BLaER1 (cell line): ENCODE data around the gene PAX8.
A peak's percentile ranks its signal among the peaks of the same experiment; 100 is the strongest.
"Not testable (repeated sequence)": the region's sequence is repeated elsewhere in the genome, so short reads cannot be mapped to it uniquely, and the experiment has no call there.

Source experiments
- H3K27ac ChIP-seq: shearing (Covaris generic); formaldehyde crosslinking; 2 replicates; pipeline ENCODE4 v1.8.1; 2022
- H3K27me3 ChIP-seq: shearing (Covaris generic); formaldehyde crosslinking; 2 replicates; pipeline ENCODE4 v1.8.1; 2022
- H3K36me3 ChIP-seq: shearing (Covaris generic); formaldehyde crosslinking; 2 replicates; pipeline ENCODE4 v1.8.1; 2022
- H3K4me1 ChIP-seq: shearing (Covaris generic); formaldehyde crosslinking; 2 replicates; pipeline ENCODE4 v1.8.1; 2022
- H3K4me2 ChIP-seq: shearing (Covaris generic); formaldehyde crosslinking; 2 replicates; pipeline ENCODE4 v1.8.1; 2022
- H3K4me3 ChIP-seq: shearing (Covaris generic); formaldehyde crosslinking; 2 replicates; pipeline ENCODE4 v1.8.1; 2022
- H3K9ac ChIP-seq: shearing (Covaris generic); formaldehyde crosslinking; 2 replicates; pipeline ENCODE4 v1.8.1; 2022
- H3K9me3 ChIP-seq: shearing (Covaris generic); formaldehyde crosslinking; 2 replicates; pipeline ENCODE4 v1.8.1; 2022
- H4K20me1 ChIP-seq: shearing (Covaris generic); formaldehyde crosslinking; 2 replicates; pipeline ENCODE4 v1.8.1; 2022
- Cebpa-rat ChIP-seq: shearing (Covaris generic); IDR thresholded peaks from 2 replicates; pipeline ENCODE4 v1.8.1; 2022

The PAX8 gene

GRCh38 chr2:113238871-113239839 is 39.6 kb downstream of the PAX8 start:
- no peak overlapping the region for H3K27ac ChIP-seq
- H3K4me2 ChIP-seq: no peak overlapping the region
- no peak overlapping the region for H3K4me3 ChIP-seq
- peaks cover 36% of the 10 kb centered on the region; the same call in 1 of the 2 replicates for H4K20me1 ChIP-seq
- H3K9ac ChIP-seq: no peak overlapping the region
- no peak for TF ChIP-seq Cebpa-rat
- peaks cover 52% of the 10 kb centered on the region for H3K36me3 ChIP-seq
- H3K4me1 ChIP-seq: peaks cover 21% of the 10 kb centered on the region
- H3K27me3 ChIP-seq: no peaks in the 10 kb centered on the region
- peaks cover 15% of the 10 kb centered on the region; the same call in 1 of the 2 replicates for H3K9me3 ChIP-seq

- peaks cover 28% of the 10 kb centered on the region; the same call in 1 of the 2 replicates for H4K20me1 ChIP-seq
- H3K36me3 ChIP-seq: peaks cover 52% of the 10 kb centered on the region
- peaks cover 15% of the 10 kb centered on the region; the same call in 1 of the 2 replicates for H3K9me3 ChIP-seq
- H3K4me1 ChIP-seq: peaks cover 21% of the 10 kb centered on the region
- no peak overlapping the region for H3K27ac ChIP-seq
- H3K4me2 ChIP-seq: no peak overlapping the region
- no peaks in the 10 kb centered on the region for H3K27me3 ChIP-seq
- no peak overlapping the region for H3K9ac ChIP-seq
- no peak for TF ChIP-seq Cebpa-rat
- H3K4me3 ChIP-seq: no peak overlapping the region
These were observed 41.0 kb downstream of the PAX8 start for GRCh38 chr2:113237604-113238160.

GRCh38 chr2:113236367-113237159 is 42.2 kb downstream of the PAX8 start:
- H3K4me2 ChIP-seq: peak overlapping the region; percentile 74
- H3K36me3 ChIP-seq: peaks cover 49% of the 10 kb centered on the region
- peaks cover 21% of the 10 kb centered on the region for H3K4me1 ChIP-seq
- peak overlapping the region; percentile 72 for H3K4me3 ChIP-seq
- peaks cover 15% of the 10 kb centered on the region; the same call in 1 of the 2 replicates for H3K9me3 ChIP-seq
- TF ChIP-seq Cebpa-rat: no peak
- peaks cover 17% of the 10 kb centered on the region; the same call in 1 of the 2 replicates for H4K20me1 ChIP-seq
- H3K27ac ChIP-seq: peak overlapping the region; percentile 87
- H3K27me3 ChIP-seq: no peaks in the 10 kb centered on the region
- H3K9ac ChIP-seq: peak overlapping the region; percentile 83; the same call in 1 of the 2 replicates

DNA sequence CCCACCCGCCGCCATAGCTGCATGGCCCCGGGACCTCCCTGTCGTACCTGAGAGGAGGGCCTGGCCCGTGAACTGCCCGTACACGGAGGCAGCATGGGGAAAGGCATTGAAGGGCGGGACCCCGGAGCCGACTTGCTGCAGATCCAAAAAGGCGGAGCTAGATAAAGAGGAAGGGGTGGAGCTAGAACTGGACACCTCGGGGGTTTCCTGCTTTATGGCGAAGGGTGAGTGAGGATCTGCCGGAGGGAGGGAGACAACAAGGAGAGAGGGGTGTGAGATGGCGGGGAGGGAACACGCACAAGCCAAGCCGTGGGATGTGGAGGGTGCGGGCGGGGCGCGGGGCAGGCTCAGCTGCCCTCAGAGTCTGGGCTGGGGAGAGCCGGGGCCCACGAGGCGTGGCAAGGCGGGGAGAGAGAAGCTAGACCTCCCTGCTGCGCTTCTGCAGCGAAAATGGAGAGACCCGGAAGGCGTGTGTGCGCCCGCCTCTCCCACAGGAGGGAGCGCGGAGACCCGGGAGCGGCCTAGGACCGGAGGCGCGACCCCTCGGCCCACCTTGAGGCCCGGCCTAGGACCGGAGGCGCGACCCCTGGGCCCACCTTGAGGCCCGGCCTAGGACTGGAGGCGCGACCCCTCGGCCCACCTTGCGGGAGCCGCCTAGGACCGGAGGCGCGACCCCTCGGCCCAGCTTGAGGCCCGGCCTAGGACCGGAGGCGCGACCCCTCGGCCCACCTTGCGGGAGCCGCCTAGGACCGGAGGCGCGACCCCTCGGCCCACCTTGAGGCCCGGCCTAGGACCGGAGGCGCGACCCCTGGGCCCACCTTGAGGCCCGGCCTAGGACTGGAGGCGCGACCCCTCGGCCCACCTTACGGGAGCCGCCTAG is 43.1 kb downstream of the PAX8 start:
- not testable (repeated sequence) for H3K27me3 ChIP-seq, H4K20me1 ChIP-seq
- Histone ChIP-seq H3K9ac (peak overlapping the region; percentile 83), H3K36me3 (peaks cover 39% of the 10 kb centered on the region), H3K27ac (peak overlapping the region; percentile 87), H3K4me2 (peak overlapping the region; percentile 74), H3K4me3 (peak overlapping the region; percentile 72), H3K9me3 (peaks cover 15% of the 10 kb centered on the region; the same call in 1 of the 2 replicates), H3K4me1 (peaks cover 25% of the 10 kb centered on the region)

- Histone ChIP-seq H3K27me3 (no peaks in the 10 kb centered on the region), H3K27ac (peak overlapping the region; percentile 87), H3K36me3 (peaks cover 34% of the 10 kb centered on the region), H3K4me2 (peak overlapping the region; percentile 74), H3K4me3 (peak overlapping the region; percentile 72), H4K20me1 (no peaks in the 10 kb centered on the region), H3K4me1 (peaks cover 27% of the 10 kb centered on the region), H3K9me3 (peaks cover 15% of the 10 kb centered on the region; the same call in 1 of the 2 replicates), H3K9ac (peak overlapping the region; percentile 83)
- TF ChIP-seq Cebpa-rat: no peak
These were observed 43.9 kb downstream of the PAX8 start for GRCh38 chr2:113234721-113235346.

- Histone ChIP-seq H3K36me3 (peaks cover 26% of the 10 kb centered on the region), H3K27ac (no peak overlapping the region), H3K4me2 (no peak overlapping the region), H3K9me3 (peaks cover 15% of the 10 kb centered on the region; the same call in 1 of the 2 replicates), H4K20me1 (no peaks in the 10 kb centered on the region), H3K27me3 (no peaks in the 10 kb centered on the region), H3K4me3 (no peak overlapping the region), H3K4me1 (peaks cover 25% of the 10 kb centered on the region), H3K9ac (no peak overlapping the region)
- TF ChIP-seq Cebpa-rat: no peak
These were observed 44.8 kb downstream of the PAX8 start for GRCh38 chr2:113233593-113234550.

DNA sequence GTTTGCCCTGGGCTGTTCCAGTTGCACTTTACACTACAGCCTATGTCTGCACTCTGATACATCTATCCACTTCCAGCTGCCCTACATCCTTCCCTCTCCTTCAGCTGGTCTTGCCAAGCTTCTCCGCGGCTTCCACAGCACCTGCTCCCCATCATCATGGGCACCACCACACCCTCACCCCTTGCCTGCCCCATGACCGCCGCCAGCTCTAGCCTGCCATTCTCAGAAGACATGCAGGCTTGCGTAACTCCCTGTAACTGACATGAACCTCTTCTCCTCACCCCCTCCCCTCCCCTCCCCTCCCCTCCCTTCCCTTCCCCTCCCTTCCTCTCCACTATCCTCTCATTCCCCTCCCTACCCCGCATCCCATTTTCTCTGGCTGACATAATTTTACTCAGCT is 46.0 kb downstream of the PAX8 start:
- Histone ChIP-seq H3K36me3 (peaks cover 15% of the 10 kb centered on the region), H3K4me1 (peaks cover 33% of the 10 kb centered on the region)

More for the DNA sequence above, 46.0 kb downstream of the PAX8 start:
- peaks cover 15% of the 10 kb centered on the region; the same call in 1 of the 2 replicates for H3K9me3 ChIP-seq
- no peak overlapping the region for H3K27ac ChIP-seq
- H3K9ac ChIP-seq: no peak overlapping the region
- H3K4me3 ChIP-seq: no peak overlapping the region
- TF ChIP-seq Cebpa-rat: no peak
- no peaks in the 10 kb centered on the region for H3K27me3 ChIP-seq
- H4K20me1 ChIP-seq: no peaks in the 10 kb centered on the region
- H3K4me2 ChIP-seq: no peak overlapping the region
